SU-DHL-6 (cell line): Measurements from ENCODE around the gene DNAJC9.

Experiments
- H2AFZ ChIP-seq: fragments of 200-600 bp; sonication (generic); 2 replicates; pipeline ENCODE4 v1.6.1; 2014; ENCODE audit warnings: low read depth, mild to moderate bottlenecking, moderate library complexity, mixed read lengths, antibody characterized with exemption, low read length; ENCODE audit not compliant: severe bottlenecking
- H3F3A ChIP-seq: fragments of 200-600 bp; shearing (Covaris generic); 2 replicates; pipeline ENCODE4 v1.6.0; 2016; ENCODE audit warnings: antibody characterized with exemption, mild to moderate bottlenecking; ENCODE audit not compliant: insufficient read depth
- H3K27ac ChIP-seq: fragments of 200-600 bp; sonication (generic); 2 replicates; pipeline ENCODE4 v1.5.1; 2016; ENCODE audit warnings: low read depth, mild to moderate bottlenecking, low read length, moderate library complexity, mixed read lengths
- H3K27me3 ChIP-seq: fragments of 200-600 bp; sonication (generic), shearing (Covaris generic); 2 replicates; pipeline ENCODE4 v1.6.0; 2014; ENCODE audit warnings: mild to moderate bottlenecking, low read length
- H3K36me3 ChIP-seq: fragments of 200-600 bp; sonication (generic); 2 replicates; pipeline ENCODE4 v1.6.1; 2014; ENCODE audit warnings: mild to moderate bottlenecking, low read length, mixed read lengths
- H3K4me2 ChIP-seq: fragments of 300-600, 200-600 bp; shearing (Covaris generic), sonication (generic); 2 replicates; pipeline ENCODE4 v1.6.0; 2014; ENCODE audit warnings: low read length, low read depth, mild to moderate bottlenecking; ENCODE audit not compliant: poor library complexity, severe bottlenecking
- H3K4me3 ChIP-seq: fragments of 200-600 bp; sonication (generic); 2 replicates; pipeline ENCODE4 v1.5.1; 2014; ENCODE audit warnings: antibody characterized with exemption, low read length, mild to moderate bottlenecking, mixed read lengths; ENCODE audit not compliant: insufficient read depth, poor library complexity, severe bottlenecking
- H3K79me2 ChIP-seq: fragments of 200-600 bp; sonication (generic); 2 replicates; pipeline ENCODE4 v1.6.1; 2014; ENCODE audit warnings: mild to moderate bottlenecking, low read length, moderate library complexity; ENCODE audit not compliant: insufficient read depth
- H3K9ac ChIP-seq: fragments of 200-600 bp; sonication (generic); 2 replicates; pipeline ENCODE4 v1.7.0; 2014; ENCODE audit warnings: mild to moderate bottlenecking, low read length
- H3K9me2 ChIP-seq: fragments of 200-600 bp; sonication (generic); replicated peaks from 2 replicates; pipeline ENCODE4 v1.6.1; 2014; ENCODE audit warnings: low read length; ENCODE audit not compliant: insufficient read depth
- H3K9me3 ChIP-seq: fragments of 200-600 bp; sonication (generic); 2 replicates; pipeline ENCODE4 v1.6.1; 2014; ENCODE audit warnings: low read length, mixed read lengths; ENCODE audit not compliant: insufficient read depth
- H4K20me1 ChIP-seq: fragments of 200-600 bp; sonication (generic); 2 replicates; pipeline ENCODE4 v1.6.1; 2014; ENCODE audit warnings: low read depth, mild to moderate bottlenecking, antibody characterized with exemption, low read length, moderate library complexity, mixed read lengths
- CTCF ChIP-seq: fragments of 200-600 bp; sonication (generic); IDR thresholded peaks from one replicate; pipeline ENCODE4 v1.5.1; 2017; ENCODE audit warnings: antibody characterized with exemption, mild to moderate bottlenecking, low read length, moderate library complexity; ENCODE audit not compliant: insufficient read depth, poor library complexity, severe bottlenecking
- EZH2phosphoT487 ChIP-seq: fragments of 200-600 bp; sonication (generic), shearing (Covaris generic); conservative IDR thresholded peaks from 2 replicates; pipeline ENCODE4 v1.6.1; 2018; ENCODE audit warnings: mild to moderate bottlenecking, antibody characterized with exemption, low read length, moderate library complexity, mixed read lengths

Gene DNAJC9

GRCh38 chr10:73218431-73219191 is 28.4 kb downstream of the DNAJC9 start:
- H3K4me3 ChIP-seq: no peak overlapping the region
- H3F3A ChIP-seq: no peaks in the 10 kb centered on the region
- no peaks in the 10 kb centered on the region for H3K27me3 ChIP-seq
- TF ChIP-seq EZH2phosphoT487 (no peak), CTCF (peak; percentile 53)
- H3K36me3 ChIP-seq: peaks cover 5% of the 10 kb centered on the region; the same call in 1 of the 2 replicates
- peak overlapping the region; percentile 65 for H2AFZ ChIP-seq
- no peaks in the 10 kb centered on the region for H3K9me2 ChIP-seq
- no peak overlapping the region for H3K4me2 ChIP-seq
- no peak overlapping the region for H3K9ac ChIP-seq
- H3K79me2 ChIP-seq: no peaks in the 10 kb centered on the region
- no peaks in the 10 kb centered on the region for H4K20me1 ChIP-seq
- no peak overlapping the region for H3K27ac ChIP-seq
- H3K9me3 ChIP-seq: no peaks in the 10 kb centered on the region

- no peak for TF ChIP-seq CTCF
- TF ChIP-seq EZH2phosphoT487: no peak
- peaks cover 5% of the 10 kb centered on the region; the same call in 1 of the 2 replicates for H3K36me3 ChIP-seq
These were observed 29.4 kb downstream of the DNAJC9 start for GRCh38 chr10:73217628-73218027.

GRCh38 chr10:73215749-73216148 is 31.3 kb downstream of the DNAJC9 start:
- Histone ChIP-seq H4K20me1 (no peaks in the 10 kb centered on the region), H3K79me2 (no peaks in the 10 kb centered on the region), H3K36me3 (peaks cover 5% of the 10 kb centered on the region; the same call in 1 of the 2 replicates), H3K9me2 (no peaks in the 10 kb centered on the region), H3K4me2 (no peak overlapping the region), H3F3A (no peaks in the 10 kb centered on the region), H3K9me3 (no peaks in the 10 kb centered on the region), H3K27me3 (no peaks in the 10 kb centered on the region), H2AFZ (no peak overlapping the region), H3K27ac (no peak overlapping the region), H3K9ac (no peak overlapping the region), H3K4me3 (no peak overlapping the region)
- TF ChIP-seq EZH2phosphoT487 (no peak), CTCF (no peak)

More at GRCh38 chr10:73217628-73218027, 29.4 kb downstream of the DNAJC9 start:
- Histone ChIP-seq H3K9me3 (no peaks in the 10 kb centered on the region), H2AFZ (no peak overlapping the region), H3K79me2 (no peaks in the 10 kb centered on the region), H3F3A (no peaks in the 10 kb centered on the region), H3K9ac (no peak overlapping the region), H3K9me2 (no peaks in the 10 kb centered on the region), H3K4me2 (no peak overlapping the region), H3K27me3 (no peaks in the 10 kb centered on the region), H4K20me1 (no peaks in the 10 kb centered on the region), H3K4me3 (no peak overlapping the region), H3K27ac (no peak overlapping the region)
